ENCODE measurements around the gene CHD2. TPM values are rescaled to one million over a fixed set of nuclear protein-coding genes. Genes with fewer than 3 reads are reported as not detected.

CHD2 gene
- polyA plus RNA-seq, 1 experiment = 62.6 TPM

DNA sequence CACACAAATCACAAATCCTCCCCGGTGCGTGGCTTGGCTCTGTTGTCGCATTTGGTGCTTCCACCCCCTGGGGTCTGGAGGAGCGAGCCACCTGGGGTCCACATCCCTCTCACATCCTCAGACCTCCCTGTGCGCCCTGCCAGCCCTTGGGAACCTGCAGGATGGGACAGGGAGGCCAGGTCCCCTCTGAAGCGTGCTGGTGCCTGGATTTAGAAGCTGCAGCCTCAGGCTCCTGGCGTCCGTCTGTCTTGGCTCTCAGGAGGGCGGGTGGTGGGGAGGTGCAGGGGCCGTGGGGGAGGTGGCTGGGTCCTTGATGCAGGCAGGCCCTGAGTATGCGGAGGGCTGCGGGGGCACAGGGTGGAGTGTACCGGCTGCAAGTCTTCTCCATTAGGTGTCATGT, 150.5 kb downstream of the CHD2 start:
- H3K4me3 ChIP-seq (ENCODE audit: low read depth, low read length) = no peak overlapping the region
- no peaks in the 10 kb centered on the region; the same call in 1 of the 2 replicates for H3K9me3 ChIP-seq (ENCODE audit: control insufficient read depth, insufficient read depth, low read length)
- CTCF ChIA-PET = interaction anchor here (0.6 kb wide), 1 partner anchor 21 kb away, joined by 3 read pairs; no protein-coding TSS in a partner anchor
- H3K27ac ChIP-seq (ENCODE audit: low read depth, low read length) = no peak overlapping the region
- DNase-seq (ENCODE audit: low read depth, low spot score) = no peak
- peaks cover 5% of the 10 kb centered on the region for H3K27me3 ChIP-seq (ENCODE audit: control insufficient read depth, insufficient read depth, low read length)
- TF ChIP-seq, protein P1, sequence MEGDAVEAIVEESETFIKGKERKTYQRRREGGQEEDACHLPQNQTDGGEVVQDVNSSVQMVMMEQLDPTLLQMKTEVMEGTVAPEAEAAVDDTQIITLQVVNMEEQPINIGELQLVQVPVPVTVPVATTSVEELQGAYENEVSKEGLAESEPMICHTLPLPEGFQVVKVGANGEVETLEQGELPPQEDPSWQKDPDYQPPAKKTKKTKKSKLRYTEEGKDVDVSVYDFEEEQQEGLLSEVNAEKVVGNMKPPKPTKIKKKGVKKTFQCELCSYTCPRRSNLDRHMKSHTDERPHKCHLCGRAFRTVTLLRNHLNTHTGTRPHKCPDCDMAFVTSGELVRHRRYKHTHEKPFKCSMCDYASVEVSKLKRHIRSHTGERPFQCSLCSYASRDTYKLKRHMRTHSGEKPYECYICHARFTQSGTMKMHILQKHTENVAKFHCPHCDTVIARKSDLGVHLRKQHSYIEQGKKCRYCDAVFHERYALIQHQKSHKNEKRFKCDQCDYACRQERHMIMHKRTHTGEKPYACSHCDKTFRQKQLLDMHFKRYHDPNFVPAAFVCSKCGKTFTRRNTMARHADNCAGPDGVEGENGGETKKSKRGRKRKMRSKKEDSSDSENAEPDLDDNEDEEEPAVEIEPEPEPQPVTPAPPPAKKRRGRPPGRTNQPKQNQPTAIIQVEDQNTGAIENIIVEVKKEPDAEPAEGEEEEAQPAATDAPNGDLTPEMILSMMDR (IDR thresholded peaks at IDR 0.05; ENCODE audit: low read depth, low read length) = no peak
- POLR2A ChIA-PET = no interaction called here

DNA sequence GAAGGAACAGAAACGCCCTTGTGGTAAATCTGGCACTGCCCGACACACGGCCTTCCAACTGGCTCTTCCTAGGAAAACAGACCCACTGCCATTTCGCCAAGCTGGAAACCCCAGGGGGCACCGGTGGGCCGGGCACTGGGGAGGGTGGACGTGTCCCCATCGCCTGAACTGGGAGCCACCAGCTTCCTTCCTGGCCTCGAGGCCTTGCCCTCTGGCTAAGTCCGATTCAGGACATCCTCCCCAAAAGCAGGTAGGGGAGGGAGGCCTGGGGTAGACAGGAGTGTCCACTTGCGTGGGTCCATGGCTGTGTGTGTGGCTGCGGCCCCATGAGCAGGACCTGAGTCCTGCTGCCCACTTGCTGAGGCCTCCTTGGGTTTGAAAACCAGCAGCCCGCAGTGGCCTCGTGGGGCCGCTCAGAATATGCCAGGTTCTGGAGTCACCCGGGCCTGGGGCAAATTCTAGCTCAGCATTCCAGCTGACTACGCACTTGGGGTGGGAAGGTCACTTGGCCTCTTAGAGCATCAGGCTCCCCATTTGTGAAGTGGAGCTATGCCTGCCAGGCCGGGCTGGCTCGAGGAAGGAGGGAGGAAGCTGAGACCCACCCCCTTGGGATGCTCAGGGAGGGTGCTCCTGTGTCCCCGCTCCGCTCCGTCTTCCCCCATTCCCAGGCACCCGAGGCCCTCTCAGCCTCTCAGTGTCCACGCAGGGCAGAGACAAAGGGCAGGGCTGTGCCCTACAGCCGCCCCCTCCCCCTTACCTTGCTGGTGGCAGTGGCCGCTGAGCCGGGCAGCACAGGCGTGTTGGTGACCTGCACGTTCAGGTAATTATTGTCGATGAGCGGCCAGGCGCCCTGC, 151.3 kb downstream of the CHD2 start:
- TF ChIP-seq, protein P1 (IDR thresholded peaks at IDR 0.05; ENCODE audit: low read depth, low read length) = no peak

DNA sequence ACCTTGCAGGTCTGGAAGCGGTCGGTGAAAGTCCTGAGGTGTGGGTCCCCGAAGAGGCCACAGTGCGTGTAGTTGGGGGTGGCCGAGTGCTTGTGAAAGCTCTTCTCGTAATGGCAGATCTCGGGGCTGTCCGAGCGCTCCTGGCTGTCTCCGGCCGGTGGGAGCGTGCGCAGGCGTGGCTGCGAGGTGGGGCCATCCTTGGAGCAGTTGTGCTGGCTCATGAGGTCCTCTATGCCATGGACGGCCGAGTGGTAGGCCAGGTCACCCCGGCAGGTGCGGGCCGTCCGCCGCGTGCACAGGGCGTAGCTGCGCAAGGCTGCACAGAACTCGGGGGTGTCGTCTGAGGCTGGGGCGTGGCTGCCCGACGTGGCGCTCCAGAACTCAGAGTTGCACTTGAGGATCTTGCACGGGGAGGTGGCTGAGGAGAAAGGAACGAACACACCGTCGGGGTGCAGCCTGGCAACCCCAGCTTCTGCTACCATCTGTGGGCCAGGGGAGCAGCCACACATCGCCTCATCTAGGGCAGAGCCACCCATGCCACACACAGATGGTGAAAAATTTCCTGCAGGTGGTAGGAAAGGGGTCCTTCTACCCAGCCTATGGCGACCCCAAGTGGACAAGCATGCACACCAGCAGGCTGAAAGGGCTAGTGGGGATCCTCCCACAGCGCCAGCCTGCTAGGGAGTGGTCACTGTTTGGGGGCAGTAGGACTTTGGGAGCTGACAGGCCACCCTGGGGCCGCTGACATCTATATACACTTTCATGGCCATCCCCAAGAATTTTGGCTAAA, 152.2 kb downstream of the CHD2 start:
- CTCF ChIA-PET = no interaction called here

More for the DNA sequence above, 151.3 kb downstream of the CHD2 start:
- CTCF ChIA-PET = interaction anchor here (0.6 kb wide), 1 partner anchor 21 kb away, joined by 3 read pairs; no protein-coding TSS in a partner anchor
- Histone ChIP-seq H3K9me3 (ENCODE audit: control insufficient read depth, insufficient read depth, low read length) (no peaks in the 10 kb centered on the region; the same call in 1 of the 2 replicates), H3K4me3 (ENCODE audit: low read depth, low read length) (no peak overlapping the region), H3K27ac (ENCODE audit: low read depth, low read length) (no peak overlapping the region), H3K27me3 (ENCODE audit: control insufficient read depth, insufficient read depth, low read length) (peaks cover 5% of the 10 kb centered on the region)
- POLR2A ChIA-PET = no interaction called here
- no peak for DNase-seq (ENCODE audit: low read depth, low spot score)

DNA sequence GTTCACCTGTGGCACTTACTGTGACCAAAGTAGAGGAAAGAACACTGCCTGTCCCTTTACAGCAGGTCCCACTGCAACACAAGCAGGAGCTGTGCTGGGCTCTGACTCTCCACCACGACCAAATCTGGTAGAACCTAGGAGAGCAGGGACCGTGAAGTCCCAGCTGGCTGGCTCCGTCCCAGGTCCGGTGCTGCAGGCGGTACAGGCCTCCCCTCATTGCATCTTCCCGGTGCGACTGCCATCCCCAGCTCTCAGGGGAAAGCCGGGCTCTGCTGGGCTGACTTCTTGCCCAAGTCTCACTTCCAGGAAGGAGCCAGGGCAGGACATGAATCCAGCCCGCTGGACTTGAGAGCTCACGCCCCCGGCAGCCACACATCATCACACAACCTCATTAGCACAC, 155.1 kb downstream of the CHD2 start:
- no peak overlapping the region for H3K4me3 ChIP-seq (ENCODE audit: low read depth, low read length)
- H3K27ac ChIP-seq (ENCODE audit: low read depth, low read length) = no peak overlapping the region
- H3K9me3 ChIP-seq (ENCODE audit: control insufficient read depth, insufficient read depth, low read length) = no peaks in the 10 kb centered on the region; the same call in 1 of the 2 replicates
- TF ChIP-seq, protein P1 (IDR thresholded peaks at IDR 0.05; ENCODE audit: low read depth, low read length) = no peak
- CTCF ChIA-PET = interaction anchor here (1.1 kb wide), 1 partner anchor 258 kb away, joined by 3 read pairs; no protein-coding TSS in a partner anchor
- H3K27me3 ChIP-seq (ENCODE audit: control insufficient read depth, insufficient read depth, low read length) = peaks cover 2% of the 10 kb centered on the region
- POLR2A ChIA-PET = no interaction called here
- DNase-seq (ENCODE audit: low read depth, low spot score) = no peak

More for the DNA sequence above, 152.2 kb downstream of the CHD2 start:
- POLR2A ChIA-PET = no interaction called here
- DNase-seq (ENCODE audit: low read depth, low spot score) = no peak
- no peak overlapping the region for H3K4me3 ChIP-seq (ENCODE audit: low read depth, low read length)
- TF ChIP-seq, protein P1 (IDR thresholded peaks at IDR 0.05; ENCODE audit: low read depth, low read length) = no peak
- H3K9me3 ChIP-seq (ENCODE audit: control insufficient read depth, insufficient read depth, low read length) = no peaks in the 10 kb centered on the region; the same call in 1 of the 2 replicates
- no peak overlapping the region for H3K27ac ChIP-seq (ENCODE audit: low read depth, low read length)
- peaks cover 5% of the 10 kb centered on the region for H3K27me3 ChIP-seq (ENCODE audit: control insufficient read depth, insufficient read depth, low read length)
